GM18867 (cell line): ENCODE data around the gene AP2A1.

Source experiments
- ATAC-seq: cut with Tn5 transposase; IDR thresholded peaks from one replicate; pipeline ENCODE4 v1.9.1; 2021; ENCODE audit warnings: mild to moderate bottlenecking, moderate library complexity; ENCODE audit not compliant: unreplicated experiment

AP2A1 gene

GRCh38 chr19:49766007-49766929 lies 533 bp upstream of the AP2A1 start:
- peak; percentile 89 for ATAC-seq

GRCh38 chr19:49767381-49767780 lies 580 bp downstream of the AP2A1 start:
- ATAC-seq = no peak

- no peak for ATAC-seq
These were observed 1.3 kb downstream of the AP2A1 start for GRCh38 chr19:49767967-49768581.

- ATAC-seq = no peak
These were observed 3.7 kb downstream of the AP2A1 start for GRCh38 chr19:49770529-49770928.

- ATAC-seq = no peak
These were observed 4.9 kb downstream of the AP2A1 start for GRCh38 chr19:49771674-49772139.

DNA sequence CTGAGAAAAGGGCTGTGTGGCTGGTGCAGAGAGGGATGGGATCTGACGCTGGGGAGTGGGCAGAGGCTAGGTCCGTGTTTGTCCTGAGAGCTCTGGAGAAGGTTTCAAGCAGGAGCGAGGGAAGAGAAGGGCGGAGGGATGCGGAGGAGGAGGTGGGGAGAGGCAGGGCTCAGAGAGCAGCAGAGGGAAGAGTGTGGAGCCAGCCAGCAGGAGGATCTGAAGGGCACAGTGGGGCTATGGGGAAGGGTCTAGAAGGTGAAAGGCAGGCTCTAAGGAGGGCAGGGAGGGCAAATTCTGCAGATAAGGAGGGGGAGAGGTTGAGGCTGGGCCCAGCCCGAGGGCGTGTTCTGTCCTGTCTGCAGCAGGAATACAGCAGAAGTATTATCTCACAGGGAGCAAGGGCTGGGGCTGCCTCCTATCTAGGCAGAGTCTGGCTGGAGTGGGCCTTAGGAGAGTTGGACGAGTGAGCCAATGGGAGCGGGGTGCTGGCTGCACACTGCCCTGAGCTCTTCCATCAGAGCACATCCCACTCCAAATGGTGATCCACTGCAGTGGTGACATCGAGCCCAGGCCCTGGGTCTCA lies 6.1 kb downstream of the AP2A1 start:
- no peak for ATAC-seq

DNA sequence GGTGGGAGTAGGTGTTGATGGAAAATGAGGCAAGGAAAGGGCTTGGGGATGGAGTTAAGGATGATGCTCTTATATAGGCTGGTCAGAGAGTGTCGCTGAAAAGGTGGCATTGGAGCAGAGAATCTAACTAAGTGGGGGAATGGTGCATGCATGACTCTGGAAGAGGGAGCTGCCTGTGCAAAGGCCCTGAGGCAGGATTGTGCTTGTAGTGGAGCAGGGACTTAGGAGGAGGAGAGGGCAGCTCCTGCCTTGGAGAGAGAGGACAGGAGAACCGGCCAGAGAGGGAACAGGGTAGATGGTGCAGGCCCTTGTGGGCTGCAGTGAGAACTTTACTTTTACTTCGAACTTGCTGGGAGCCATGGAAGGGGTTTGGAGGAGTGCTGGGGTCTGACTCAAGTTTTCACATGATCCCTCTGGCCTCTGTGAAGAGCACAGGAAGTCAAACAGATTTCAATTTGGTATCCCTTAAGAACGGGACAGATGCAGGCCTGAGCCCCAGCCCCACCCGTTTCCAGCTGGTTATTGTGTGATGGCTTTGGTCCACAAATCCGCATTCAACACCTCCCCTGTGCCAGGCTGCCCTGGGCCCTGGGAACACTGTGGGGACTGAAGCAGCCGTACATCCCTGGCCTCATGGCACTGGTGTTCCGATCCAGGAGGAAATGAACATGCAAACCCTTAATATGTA lies 7.0 kb downstream of the AP2A1 start:
- ATAC-seq = no peak

DNA sequence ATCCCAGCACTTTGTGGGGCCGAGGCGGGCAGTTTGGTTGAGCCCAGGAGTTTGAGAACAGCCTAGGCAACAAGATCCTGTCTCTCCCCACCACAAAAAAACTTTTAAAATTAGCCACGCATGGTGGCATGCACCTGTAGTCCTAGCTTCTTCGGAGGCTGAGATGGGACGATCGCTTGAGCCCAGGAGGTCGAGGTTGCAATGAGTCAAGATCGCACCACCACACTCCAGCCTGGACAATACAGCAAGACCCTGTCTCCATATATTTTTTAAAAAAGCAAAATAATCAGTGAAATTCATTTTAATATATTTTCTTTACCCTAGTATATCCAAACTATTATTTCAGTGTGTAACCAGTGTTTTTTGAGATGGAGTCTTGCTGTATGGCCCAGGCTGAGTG lies 8.2 kb downstream of the AP2A1 start:
- ATAC-seq = no peak

- no peak for ATAC-seq
These were observed 9.1 kb downstream of the AP2A1 start for GRCh38 chr19:49775742-49776370.

DNA sequence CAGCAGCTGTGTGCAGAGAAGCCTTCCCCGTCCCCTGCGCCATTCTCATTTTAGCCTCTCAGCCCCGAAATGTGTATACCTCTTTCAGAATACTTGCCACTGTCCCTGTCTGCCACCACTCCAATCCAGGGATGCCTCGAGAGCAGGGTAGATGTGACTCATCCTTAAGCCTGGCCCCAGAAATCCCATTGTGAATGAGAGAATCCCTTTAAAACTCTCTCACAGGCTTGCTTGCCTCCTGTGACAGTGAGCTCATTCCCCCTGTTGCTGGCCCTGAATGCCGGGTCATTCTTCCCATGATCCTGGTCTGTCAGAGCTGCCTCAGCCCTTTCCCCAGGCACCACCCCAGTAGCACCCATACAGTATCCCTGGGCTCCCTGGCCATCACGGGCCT lies 9.6 kb downstream of the AP2A1 start:
- no peak for ATAC-seq

- ATAC-seq = no peak
These were observed 13.1 kb downstream of the AP2A1 start for GRCh38 chr19:49779731-49780555.

DNA sequence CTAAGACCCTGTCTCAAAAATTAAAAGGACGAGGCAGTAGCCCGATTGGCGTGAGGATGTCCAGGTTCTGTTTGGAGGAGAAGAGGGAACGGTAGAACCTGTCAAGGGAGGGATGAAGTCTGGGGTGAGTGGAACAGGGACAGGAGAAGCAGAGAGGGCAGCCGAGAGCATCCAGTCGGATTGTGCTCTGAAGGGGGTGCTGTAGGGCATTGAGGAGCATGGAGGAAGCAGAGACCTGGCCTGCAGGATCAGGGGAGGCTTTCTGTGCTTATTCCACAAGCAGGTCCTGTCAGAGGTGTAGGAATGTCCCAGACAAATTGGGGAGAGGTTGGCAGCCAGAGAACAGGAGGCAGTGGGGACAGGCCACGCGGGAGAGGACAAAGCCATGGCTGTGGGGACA lies 14.1 kb downstream of the AP2A1 start:
- no peak for ATAC-seq

- ATAC-seq = no peak
These were observed 14.6 kb downstream of the AP2A1 start for GRCh38 chr19:49781394-49781793.

GRCh38 chr19:49782515-49782914 lies 15.7 kb downstream of the AP2A1 start:
- ATAC-seq = no peak

DNA sequence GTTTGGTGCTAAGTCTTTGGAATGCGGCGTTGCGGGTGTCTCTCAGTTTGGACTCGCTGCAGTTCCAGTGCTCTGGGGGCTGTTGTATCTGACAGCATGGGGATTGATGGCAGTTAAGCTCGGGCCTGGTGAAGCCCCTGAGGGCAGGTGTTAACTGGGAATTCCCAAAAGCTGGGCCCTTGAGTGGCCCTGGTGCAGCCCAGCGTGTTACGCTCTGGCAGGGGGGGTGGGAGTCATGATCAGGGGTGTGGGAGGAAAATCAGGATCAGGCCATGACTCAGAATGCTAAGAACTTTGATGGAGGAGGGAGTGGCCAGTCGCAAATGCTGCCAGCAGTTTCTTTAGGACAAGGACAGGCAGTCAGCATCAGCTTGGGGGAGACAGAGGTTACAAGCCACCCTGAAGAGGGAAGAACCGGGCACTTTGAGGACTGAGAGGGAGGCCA lies 19.6 kb downstream of the AP2A1 start:
- no peak for ATAC-seq

GRCh38 chr19:49787746-49788145 lies 20.9 kb downstream of the AP2A1 start:
- no peak for ATAC-seq

GRCh38 chr19:49788857-49789256 lies 22.1 kb downstream of the AP2A1 start:
- no peak for ATAC-seq

DNA sequence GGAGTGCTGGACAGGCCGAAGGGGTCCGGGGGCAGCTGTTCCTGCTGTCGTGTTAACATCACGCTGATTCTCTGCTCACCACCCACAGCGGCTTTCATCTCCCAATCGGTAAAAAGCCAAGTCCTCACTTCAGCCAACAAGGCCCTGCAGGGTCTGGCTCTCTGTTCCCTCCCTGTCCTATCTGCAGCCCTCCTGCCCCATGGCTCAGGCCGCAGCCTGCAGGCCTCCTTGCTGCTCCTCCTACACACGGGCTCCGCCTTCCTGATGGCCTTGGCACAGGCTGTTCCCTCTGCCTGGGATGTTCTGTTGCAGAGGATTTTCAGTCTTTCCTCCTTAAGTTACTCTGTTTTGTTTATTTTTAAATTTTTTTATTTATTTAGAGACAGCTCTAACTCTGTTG lies 24.1 kb downstream of the AP2A1 start:
- no peak for ATAC-seq

GRCh38 chr19:49791776-49792445 lies 25.1 kb downstream of the AP2A1 start:
- ATAC-seq = no peak
